ENCODE results near the gene MAP3K9.

Gene MAP3K9

DNA sequence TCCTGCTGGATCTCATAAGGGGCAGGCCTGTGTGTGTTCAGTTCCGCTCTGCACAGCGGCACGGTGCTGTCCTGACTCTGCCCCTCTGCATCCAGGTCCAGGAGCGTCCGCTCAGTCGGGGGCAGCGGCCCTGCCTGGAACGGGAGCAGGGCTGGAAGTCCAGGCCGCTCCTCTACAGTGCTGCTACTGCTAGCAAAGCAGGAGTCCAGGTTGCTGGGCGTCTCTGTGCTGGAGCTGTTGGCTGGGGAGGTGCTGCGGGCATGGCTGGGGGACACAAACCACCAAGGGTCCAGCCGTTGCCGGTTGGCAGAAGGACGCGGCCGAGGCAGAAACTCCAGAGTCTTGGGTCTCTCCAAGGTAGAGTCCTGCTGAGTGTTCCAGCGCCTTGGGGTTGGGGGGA, 78.9 kb downstream of the MAP3K9 start:
- TF ChIP-seq, protein P1, sequence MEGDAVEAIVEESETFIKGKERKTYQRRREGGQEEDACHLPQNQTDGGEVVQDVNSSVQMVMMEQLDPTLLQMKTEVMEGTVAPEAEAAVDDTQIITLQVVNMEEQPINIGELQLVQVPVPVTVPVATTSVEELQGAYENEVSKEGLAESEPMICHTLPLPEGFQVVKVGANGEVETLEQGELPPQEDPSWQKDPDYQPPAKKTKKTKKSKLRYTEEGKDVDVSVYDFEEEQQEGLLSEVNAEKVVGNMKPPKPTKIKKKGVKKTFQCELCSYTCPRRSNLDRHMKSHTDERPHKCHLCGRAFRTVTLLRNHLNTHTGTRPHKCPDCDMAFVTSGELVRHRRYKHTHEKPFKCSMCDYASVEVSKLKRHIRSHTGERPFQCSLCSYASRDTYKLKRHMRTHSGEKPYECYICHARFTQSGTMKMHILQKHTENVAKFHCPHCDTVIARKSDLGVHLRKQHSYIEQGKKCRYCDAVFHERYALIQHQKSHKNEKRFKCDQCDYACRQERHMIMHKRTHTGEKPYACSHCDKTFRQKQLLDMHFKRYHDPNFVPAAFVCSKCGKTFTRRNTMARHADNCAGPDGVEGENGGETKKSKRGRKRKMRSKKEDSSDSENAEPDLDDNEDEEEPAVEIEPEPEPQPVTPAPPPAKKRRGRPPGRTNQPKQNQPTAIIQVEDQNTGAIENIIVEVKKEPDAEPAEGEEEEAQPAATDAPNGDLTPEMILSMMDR (IDR thresholded peaks at IDR 0.05; ENCODE audit: borderline replicate concordance, insufficient read depth, low read depth, low read length), result no peak
- H3K4me3 ChIP-seq (ENCODE audit: low read depth, low read length), result no peak overlapping the region

DNA sequence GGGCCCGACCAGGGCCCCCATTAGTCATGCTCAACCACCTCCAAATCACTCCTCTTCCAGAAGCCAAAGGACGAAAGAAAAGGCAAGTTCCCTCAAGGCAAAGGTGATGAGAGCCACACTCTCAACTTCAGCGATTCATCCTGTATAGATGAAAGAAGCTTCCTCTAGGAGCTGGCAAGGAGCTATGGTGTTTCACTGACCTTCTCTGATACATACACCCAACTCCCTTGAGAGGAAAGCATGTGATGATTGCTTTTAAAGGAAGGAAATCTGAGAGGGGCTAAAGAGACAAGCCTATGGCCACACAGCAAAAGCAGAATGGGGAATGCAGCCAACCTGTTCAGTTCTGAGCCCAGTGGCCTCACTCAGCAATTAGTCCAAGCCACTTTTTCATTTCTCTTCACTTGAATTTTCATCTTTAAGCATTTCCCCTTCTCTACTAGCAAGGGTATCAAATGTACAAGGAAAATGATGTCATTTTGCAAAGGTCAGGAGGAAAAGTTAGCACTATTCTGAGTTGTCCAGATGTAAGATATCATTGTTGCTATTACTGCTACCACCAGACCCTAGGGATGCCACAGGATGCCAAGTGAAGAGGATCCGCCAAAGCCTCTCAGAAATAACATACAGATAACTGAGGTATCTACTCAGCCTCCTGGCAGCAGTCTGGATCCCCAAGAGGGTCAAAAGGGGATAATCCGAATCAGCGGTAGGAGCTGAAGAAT, 82.5 kb downstream of the MAP3K9 start:
- TF ChIP-seq, protein P1 (IDR thresholded peaks at IDR 0.05; ENCODE audit: borderline replicate concordance, insufficient read depth, low read depth, low read length), result no peak
- H3K4me3 ChIP-seq (ENCODE audit: low read depth, low read length), result no peak overlapping the region

DNA sequence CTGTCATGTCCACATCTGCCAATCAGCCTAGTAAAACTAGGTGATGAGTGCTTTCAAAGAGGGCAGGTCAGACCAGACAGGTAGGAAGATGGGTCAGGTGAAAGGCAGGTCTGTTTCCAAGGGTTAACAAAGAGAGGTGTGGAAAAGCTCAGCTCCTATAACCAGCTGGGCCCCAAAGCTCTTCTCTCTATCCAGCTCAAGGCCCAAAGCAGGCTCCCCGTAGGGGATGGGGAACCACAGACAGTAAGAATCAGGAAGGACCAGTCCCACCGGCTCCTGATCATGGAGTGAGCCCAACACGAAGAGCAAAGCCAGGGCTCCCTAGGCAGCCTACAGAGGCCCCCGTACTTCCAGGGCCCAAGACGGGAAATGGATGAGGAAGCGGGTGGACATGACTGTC, 84.4 kb downstream of the MAP3K9 start:
- no peak overlapping the region for H3K4me3 ChIP-seq (ENCODE audit: low read depth, low read length)
- TF ChIP-seq, protein P1 (IDR thresholded peaks at IDR 0.05; ENCODE audit: borderline replicate concordance, insufficient read depth, low read depth, low read length), result no peak

DNA sequence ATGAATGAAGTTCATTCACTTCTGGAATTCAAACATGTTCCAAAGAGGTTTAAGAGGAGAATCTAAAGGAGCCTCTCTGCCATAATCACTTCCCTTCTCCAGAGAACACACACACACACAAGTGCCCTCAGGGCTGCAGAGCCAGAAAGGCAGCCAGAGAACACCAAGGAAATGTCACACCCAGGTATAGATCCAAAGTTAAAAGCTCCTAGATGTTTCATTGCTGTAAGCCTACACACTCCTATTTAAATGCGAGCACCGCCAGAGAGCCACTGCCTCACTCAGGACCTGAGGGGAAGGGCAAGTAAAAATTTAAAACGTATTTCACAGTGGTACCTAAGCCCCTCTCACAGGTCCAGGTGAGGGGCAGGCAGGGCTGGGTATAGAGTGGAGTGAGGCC, 85.2 kb downstream of the MAP3K9 start:
- TF ChIP-seq, protein P1 (IDR thresholded peaks at IDR 0.05; ENCODE audit: borderline replicate concordance, insufficient read depth, low read depth, low read length), result no peak
- no peak overlapping the region for H3K4me3 ChIP-seq (ENCODE audit: low read depth, low read length)

DNA sequence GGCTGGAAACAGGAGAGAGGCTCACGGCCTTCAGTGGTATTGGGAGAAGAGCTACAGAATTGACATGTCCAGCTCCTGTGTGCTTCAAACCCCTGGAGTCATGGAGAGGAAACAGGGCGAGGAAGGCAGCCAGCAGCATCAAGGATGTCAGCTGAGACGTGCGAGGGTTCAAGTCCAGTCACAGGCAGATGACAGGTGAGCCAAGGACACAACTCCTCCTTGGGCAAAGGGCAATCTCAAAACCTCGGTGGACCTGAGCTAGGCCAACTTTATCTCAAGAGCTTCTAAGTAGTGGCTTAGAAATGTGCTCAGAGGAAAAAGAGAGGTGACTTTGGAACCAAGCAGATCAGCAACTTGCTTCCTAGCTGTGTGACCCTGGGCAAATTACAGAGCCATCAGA, 86.0 kb downstream of the MAP3K9 start:
- no peak overlapping the region for H3K4me3 ChIP-seq (ENCODE audit: low read depth, low read length)
- TF ChIP-seq, protein P1 (IDR thresholded peaks at IDR 0.05; ENCODE audit: borderline replicate concordance, insufficient read depth, low read depth, low read length), result no peak

DNA sequence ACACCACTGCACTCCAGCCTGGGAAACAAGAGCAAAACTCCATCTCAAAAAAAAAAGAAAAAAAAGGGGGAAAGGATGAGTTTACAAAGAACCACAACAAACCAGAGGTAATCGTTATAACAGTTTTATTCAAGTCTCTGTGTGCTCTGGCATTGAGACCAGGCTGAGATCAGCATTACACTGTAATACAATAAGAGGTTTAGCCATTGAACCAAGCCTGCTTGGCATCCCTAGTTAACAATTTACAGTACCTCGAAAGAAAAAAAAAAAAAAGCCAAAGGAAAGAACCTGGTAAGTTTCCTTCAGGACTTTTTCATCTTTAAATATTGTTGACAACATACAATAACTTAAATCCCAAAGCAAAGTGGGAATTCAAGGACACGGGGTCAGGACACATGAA, 86.9 kb downstream of the MAP3K9 start:
- TF ChIP-seq, protein P1 (IDR thresholded peaks at IDR 0.05; ENCODE audit: borderline replicate concordance, insufficient read depth, low read depth, low read length), result no peak
- no peak overlapping the region for H3K4me3 ChIP-seq (ENCODE audit: low read depth, low read length)

DNA sequence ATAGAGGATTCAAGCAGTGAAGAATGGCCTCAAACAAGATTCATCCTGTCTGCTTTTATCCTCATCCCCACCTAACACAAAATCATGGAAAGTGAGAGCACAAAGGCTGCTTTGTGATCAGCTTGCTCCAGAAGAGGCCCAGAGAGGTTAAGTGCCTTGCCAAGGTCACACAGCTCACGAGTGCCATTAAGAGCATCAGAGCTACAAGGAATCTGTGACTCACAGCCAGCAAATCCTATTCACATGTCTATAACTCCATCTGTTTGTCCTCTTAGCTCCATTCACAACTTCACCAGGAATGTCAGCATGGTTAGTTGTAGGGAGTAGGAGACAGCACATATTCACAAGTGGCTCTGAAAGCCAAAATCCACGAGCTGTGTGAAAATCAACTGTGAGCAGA, 87.8 kb downstream of the MAP3K9 start:
- TF ChIP-seq, protein P1 (IDR thresholded peaks at IDR 0.05; ENCODE audit: borderline replicate concordance, insufficient read depth, low read depth, low read length), result no peak
- no peak overlapping the region for H3K4me3 ChIP-seq (ENCODE audit: low read depth, low read length)
